Fibroblast of lung (primary cell): ENCODE data around the gene ARHGEF6.

ENCODE experiments used
- CTCF ChIP-seq, 2 donors: IDR thresholded peaks in 1 of 2; conservative IDR thresholded peaks in 1 of 2; 1 replicate in 1 of 2; 2 replicates in 1 of 2; pipeline ENCODE4 v1.5.1; 2011 to 2012; ENCODE audit warnings: low read length in 2 of 2, control low read depth in 1 of 2, inconsistent platforms in 1 of 2, low read depth in 1 of 2, mild to moderate bottlenecking in 1 of 2
- EZH2 ChIP-seq: IDR thresholded peaks from 2 replicates; pipeline ENCODE4 v1.5.1; 2012; ENCODE audit warnings: low read length, control low read depth, mild to moderate bottlenecking; ENCODE audit errors: missing control alignments

GRCh38 chrX:136812286-136812685 is 31.6 kb upstream of the ARHGEF6 start:
- no peak for TF ChIP-seq CTCF (conservative IDR thresholded peaks at IDR 0.05 in 1 of 2, IDR thresholded peaks at IDR 0.05 in 1 of 2; ENCODE audit: low read depth in 1 of 2, low read length in 2 of 2)
- TF ChIP-seq EZH2, result no peak
